ENCODE data around the gene PPFIBP1. TPM values are rescaled to one million over a fixed set of nuclear protein-coding genes. Genes with fewer than 3 reads are reported as not detected.
"Not testable (repeated sequence)": the region's sequence is repeated elsewhere in the genome, so short reads cannot be mapped to it uniquely, and the experiment has no call there.

The PPFIBP1 gene
- total RNA-seq, 5 donors from 2014 or later (not counting 1 experiment from before 2014, with no cell fraction given) = 4.1 to 6.1 (median 5.8) TPM

DNA sequence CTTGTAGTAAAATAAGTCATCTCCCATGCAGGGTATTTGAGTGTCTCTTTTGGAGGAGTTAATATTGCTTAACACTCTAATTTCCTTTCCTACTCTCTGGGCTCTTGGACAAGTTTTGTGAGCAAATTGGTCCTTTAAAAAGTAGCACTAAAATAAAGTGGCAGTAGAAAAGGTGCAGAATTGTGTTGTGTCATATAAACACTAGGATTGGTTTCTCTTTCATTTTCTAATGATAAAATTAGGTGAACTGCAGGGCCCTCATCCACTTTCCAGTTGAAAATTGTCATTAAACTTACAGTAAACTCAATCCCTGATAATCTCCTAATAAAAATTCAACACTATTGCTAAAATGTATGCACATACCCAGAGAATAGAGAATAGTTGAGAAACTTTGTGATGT is 129.7 kb downstream of the PPFIBP1 start:
- H3K4me3 Mint-ChIP-seq = no peak overlapping the region
- H3K4me1 ChIP-seq (ENCODE audit: control insufficient read depth in 1 of 2, extremely low read depth in 1 of 2, insufficient read depth in 2 of 2, low read length in 2 of 2) = no peaks in the 10 kb centered on the region
- no peak overlapping the region for H3K4me3 ChIP-seq (ENCODE audit: control insufficient read depth in 1 of 2, extremely low read depth in 1 of 2, low read length in 1 of 2)
- POLR2A ChIA-PET = no interaction called here
- no peak for DNase-seq
- no peak overlapping the region for H3K27ac ChIP-seq (ENCODE audit: low read length)
- peaks cover under 1% of the 10 kb centered on the region for H3K36me3 Mint-ChIP-seq
- H3K4me1 Mint-ChIP-seq = peaks cover 0 to 3% (median 0%) of the 10 kb centered on the region in 3 donors
- H3K9me3 Mint-ChIP-seq = no peaks in the 10 kb centered on the region
- ATAC-seq (replicated peaks in 1 of 4) = no peak
- H3K27ac Mint-ChIP-seq = no peak overlapping the region
- H3K27me3 Mint-ChIP-seq = no peaks in the 10 kb centered on the region
- H3K27me3 ChIP-seq (replicated peaks in 1 of 2; ENCODE audit: control insufficient read depth in 2 of 2, extremely low read depth in 1 of 2, insufficient read depth in 2 of 2, low read length in 1 of 2) = no peaks in the 10 kb centered on the region
- CTCF ChIA-PET = no interaction called here
- H3K36me3 ChIP-seq (ENCODE audit: control insufficient read depth in 2 of 2, extremely low read depth in 1 of 2, insufficient read depth in 1 of 2, low read length in 1 of 2) = no peaks in the 10 kb centered on the region
- H3K9me3 ChIP-seq = no peaks in the 10 kb centered on the region

DNA sequence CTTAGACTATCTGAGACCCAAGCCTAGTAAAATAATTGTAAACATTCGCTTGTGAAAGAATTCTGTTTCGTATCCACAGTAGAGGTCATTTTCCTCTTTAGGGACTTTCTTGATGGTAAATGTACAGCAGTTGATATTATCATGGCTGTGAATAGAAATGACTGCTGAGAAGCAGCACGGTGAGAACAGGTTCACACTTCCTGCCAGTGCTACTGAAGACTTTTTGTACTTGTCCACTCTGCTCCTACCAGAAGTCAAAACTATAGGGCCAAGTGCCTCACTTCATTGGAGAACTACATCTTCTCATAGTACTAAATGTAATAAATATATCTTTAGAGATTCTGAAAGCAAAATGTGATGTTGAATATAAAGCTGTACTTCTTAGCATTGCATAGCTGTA is 131.5 kb downstream of the PPFIBP1 start:
- H3K36me3 ChIP-seq (ENCODE audit: control insufficient read depth in 2 of 2, extremely low read depth in 1 of 2, insufficient read depth in 1 of 2, low read length in 1 of 2); H3K27ac Mint-ChIP-seq; H3K4me1 Mint-ChIP-seq: not testable (repeated sequence)

DNA sequence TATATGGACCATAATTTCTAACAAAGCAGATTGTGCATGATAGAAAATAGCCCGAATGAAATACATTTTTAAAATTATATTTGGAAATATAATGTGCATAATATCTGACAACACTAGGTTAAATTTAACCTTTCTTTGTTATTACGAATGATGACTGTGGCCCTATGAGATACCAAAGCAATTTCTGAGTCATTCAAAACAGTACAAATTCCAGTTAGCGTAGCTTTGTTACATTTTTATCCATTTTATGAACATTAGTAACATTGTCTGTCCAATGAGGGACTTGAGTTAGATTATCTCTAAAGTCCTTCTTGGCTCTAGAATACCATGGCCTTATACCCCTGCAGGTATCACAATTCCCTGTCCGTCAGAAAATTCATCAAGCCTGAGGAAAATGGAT is 133.3 kb downstream of the PPFIBP1 start:
- Histone ChIP-seq H3K4me3 (ENCODE audit: control insufficient read depth in 1 of 2, extremely low read depth in 1 of 2, low read length in 1 of 2) (no peak overlapping the region), H3K9me3 (no peaks in the 10 kb centered on the region), H3K36me3 (ENCODE audit: control insufficient read depth in 2 of 2, extremely low read depth in 1 of 2, insufficient read depth in 1 of 2, low read length in 1 of 2) (peaks cover 0 to 5% of the 10 kb centered on the region in 2 donors), H3K4me1 (ENCODE audit: control insufficient read depth in 1 of 2, extremely low read depth in 1 of 2, insufficient read depth in 2 of 2, low read length in 2 of 2) (no peaks in the 10 kb centered on the region), H3K27me3 (replicated peaks in 1 of 2; ENCODE audit: control insufficient read depth in 2 of 2, extremely low read depth in 1 of 2, insufficient read depth in 2 of 2, low read length in 1 of 2) (no peaks in the 10 kb centered on the region), H3K27ac (ENCODE audit: low read length) (no peak overlapping the region)
- H3K36me3 Mint-ChIP-seq = peaks cover 14% of the 10 kb centered on the region
- no peak overlapping the region for H3K27ac Mint-ChIP-seq
- H3K9me3 Mint-ChIP-seq = no peaks in the 10 kb centered on the region
- H3K27me3 Mint-ChIP-seq = no peaks in the 10 kb centered on the region
- no peak overlapping the region for H3K4me3 Mint-ChIP-seq
- H3K4me1 Mint-ChIP-seq = peaks cover 0 to 3% (median 0%) of the 10 kb centered on the region in 3 donors
- DNase-seq = no peak
- no peak for ATAC-seq (replicated peaks in 1 of 4)
- WGBS (ENCODE audit: insufficient coverage) = no CpG with 5 or more reads among the region's 4 CpGs
- ChIA-PET CTCF (no interaction called here), POLR2A (no interaction called here)

More for the DNA sequence above, 131.5 kb downstream of the PPFIBP1 start:
- H3K4me1 ChIP-seq (ENCODE audit: control insufficient read depth in 1 of 2, extremely low read depth in 1 of 2, insufficient read depth in 2 of 2, low read length in 2 of 2); H3K27me3 ChIP-seq (replicated peaks in 1 of 2; ENCODE audit: control insufficient read depth in 2 of 2, extremely low read depth in 1 of 2, insufficient read depth in 2 of 2, low read length in 1 of 2); H3K9me3 Mint-ChIP-seq; H3K9me3 ChIP-seq; POLR2A ChIA-PET; H3K36me3 Mint-ChIP-seq; CTCF ChIA-PET; ATAC-seq (replicated peaks in 1 of 4); H3K4me3 Mint-ChIP-seq; H3K27ac ChIP-seq (ENCODE audit: low read length); H3K27me3 Mint-ChIP-seq; H3K4me3 ChIP-seq (ENCODE audit: control insufficient read depth in 1 of 2, extremely low read depth in 1 of 2, low read length in 1 of 2); DNase-seq: not testable (repeated sequence)
- WGBS (ENCODE audit: insufficient coverage) = no CpG with 5 or more reads among the region's 3 CpGs

DNA sequence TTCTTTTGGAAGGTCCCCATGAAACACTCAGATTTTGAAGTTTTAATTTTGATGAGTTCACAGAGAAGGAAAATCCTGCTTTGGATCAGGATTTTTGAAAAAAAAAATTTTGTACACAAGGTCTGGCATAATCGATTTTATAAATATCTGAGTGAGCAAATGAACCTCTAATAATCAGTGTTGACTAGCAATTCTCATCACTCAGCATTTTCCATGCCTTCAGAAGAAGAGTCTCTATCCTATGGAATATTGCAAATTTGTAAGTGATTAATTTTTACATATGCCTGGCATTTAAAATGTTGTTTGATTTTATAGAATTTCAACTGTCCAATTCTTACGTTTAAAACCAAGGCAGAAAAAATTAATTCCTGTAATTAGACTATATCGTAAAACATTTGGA is 141.7 kb downstream of the PPFIBP1 start:
- CTCF ChIA-PET = no interaction called here
- peaks cover 32% of the 10 kb centered on the region for H3K36me3 Mint-ChIP-seq
- H3K9me3 Mint-ChIP-seq = no peaks in the 10 kb centered on the region
- Histone ChIP-seq H3K27me3 (replicated peaks in 1 of 2; ENCODE audit: control insufficient read depth in 2 of 2, extremely low read depth in 1 of 2, insufficient read depth in 2 of 2, low read length in 1 of 2) (no peaks in the 10 kb centered on the region), H3K27ac (ENCODE audit: low read length) (no peak overlapping the region), H3K4me3 (ENCODE audit: control insufficient read depth in 1 of 2, extremely low read depth in 1 of 2, low read length in 1 of 2) (no peak overlapping the region), H3K4me1 (ENCODE audit: control insufficient read depth in 1 of 2, extremely low read depth in 1 of 2, insufficient read depth in 2 of 2, low read length in 2 of 2) (no peaks in the 10 kb centered on the region), H3K9me3 (no peaks in the 10 kb centered on the region), H3K36me3 (ENCODE audit: control insufficient read depth in 2 of 2, extremely low read depth in 1 of 2, insufficient read depth in 1 of 2, low read length in 1 of 2) (peaks cover 0 to 5% of the 10 kb centered on the region in 2 donors)
- DNase-seq (no peak), ATAC-seq (replicated peaks in 1 of 4) (no peak)
- no peak overlapping the region for H3K4me3 Mint-ChIP-seq
- 80% methylated on average over 1 of the region's 3 CpGs for WGBS (ENCODE audit: insufficient coverage)
- no peak overlapping the region for H3K27ac Mint-ChIP-seq
- POLR2A ChIA-PET = no interaction called here
- no peaks in the 10 kb centered on the region for H3K27me3 Mint-ChIP-seq
- no peaks in the 10 kb centered on the region for H3K4me1 Mint-ChIP-seq

DNA sequence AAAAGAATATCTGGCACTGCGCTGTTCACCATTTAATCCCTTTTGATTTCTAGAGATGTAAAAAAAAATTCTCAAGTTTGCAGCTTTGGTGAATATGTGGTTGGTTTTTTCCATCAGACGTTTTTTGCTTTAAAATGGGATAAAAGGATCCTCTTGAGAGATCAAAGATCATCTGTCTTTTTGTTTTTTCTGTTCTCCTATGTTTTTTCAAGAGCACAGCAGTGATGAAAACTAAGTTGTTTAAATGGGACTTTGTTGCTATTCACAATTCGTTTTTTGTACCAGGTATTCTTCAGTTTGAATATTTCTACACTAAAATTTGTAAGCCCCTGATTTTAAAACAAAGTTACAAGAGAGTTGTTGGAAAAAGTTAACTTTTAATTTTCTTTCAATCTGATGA is 142.5 kb downstream of the PPFIBP1 start:
- H3K4me3 Mint-ChIP-seq = no peak overlapping the region

DNA sequence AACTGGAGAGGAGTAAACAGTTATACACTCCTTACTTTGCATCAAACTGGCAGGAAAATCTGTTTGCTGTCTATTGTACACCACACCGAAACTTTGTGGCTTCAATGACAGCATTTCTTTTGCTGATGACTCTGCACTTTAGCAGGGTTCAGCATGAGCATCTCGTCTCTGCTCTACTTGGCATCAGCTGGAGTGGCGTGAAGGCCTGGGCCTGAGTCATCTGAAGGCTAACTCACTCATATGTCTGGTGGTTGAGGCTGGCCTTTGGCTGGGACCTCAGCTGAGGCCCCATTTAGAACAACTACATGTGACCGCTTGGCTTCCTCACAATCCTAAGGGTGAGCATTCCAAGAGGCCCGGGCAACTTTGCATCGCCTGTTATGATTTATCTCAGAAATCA is 143.5 kb downstream of the PPFIBP1 start:
- Mint-ChIP-seq H3K4me1 (no peaks in the 10 kb centered on the region), H3K36me3 (peaks cover 24% of the 10 kb centered on the region), H3K4me3 (no peak overlapping the region), H3K27me3 (no peaks in the 10 kb centered on the region), H3K27ac (no peak overlapping the region), H3K9me3 (no peaks in the 10 kb centered on the region)
- 30% methylated on average over 3 of the region's 6 CpGs for WGBS (ENCODE audit: insufficient coverage)
- DNase-seq (no peak), ATAC-seq (replicated peaks in 1 of 4) (no peak)
- POLR2A ChIA-PET = no interaction called here
- H3K4me3 ChIP-seq (ENCODE audit: control insufficient read depth in 1 of 2, extremely low read depth in 1 of 2, low read length in 1 of 2) = no peak overlapping the region
- no peaks in the 10 kb centered on the region for H3K4me1 ChIP-seq (ENCODE audit: control insufficient read depth in 1 of 2, extremely low read depth in 1 of 2, insufficient read depth in 2 of 2, low read length in 2 of 2)
- no peaks in the 10 kb centered on the region for H3K36me3 ChIP-seq (ENCODE audit: control insufficient read depth in 2 of 2, extremely low read depth in 1 of 2, insufficient read depth in 1 of 2, low read length in 1 of 2)
- CTCF ChIA-PET = no interaction called here
- no peaks in the 10 kb centered on the region for H3K9me3 ChIP-seq
- H3K27me3 ChIP-seq (replicated peaks in 1 of 2; ENCODE audit: control insufficient read depth in 2 of 2, extremely low read depth in 1 of 2, insufficient read depth in 2 of 2, low read length in 1 of 2) = no peaks in the 10 kb centered on the region
- H3K27ac ChIP-seq (ENCODE audit: low read length) = no peak overlapping the region

More for the DNA sequence above, 142.5 kb downstream of the PPFIBP1 start:
- H3K27ac Mint-ChIP-seq = no peak overlapping the region
- POLR2A ChIA-PET = no interaction called here
- H3K36me3 ChIP-seq (ENCODE audit: control insufficient read depth in 2 of 2, extremely low read depth in 1 of 2, insufficient read depth in 1 of 2, low read length in 1 of 2) = no peaks in the 10 kb centered on the region
- DNase-seq (no peak), ATAC-seq (replicated peaks in 1 of 4) (no peak)
- H3K27me3 ChIP-seq (replicated peaks in 1 of 2; ENCODE audit: control insufficient read depth in 2 of 2, extremely low read depth in 1 of 2, insufficient read depth in 2 of 2, low read length in 1 of 2) = no peaks in the 10 kb centered on the region
- H3K27me3 Mint-ChIP-seq = no peaks in the 10 kb centered on the region
- H3K36me3 Mint-ChIP-seq = peaks cover 31% of the 10 kb centered on the region
- CTCF ChIA-PET = no interaction called here
- H3K4me1 Mint-ChIP-seq = no peaks in the 10 kb centered on the region
- no peak overlapping the region for H3K4me3 ChIP-seq (ENCODE audit: control insufficient read depth in 1 of 2, extremely low read depth in 1 of 2, low read length in 1 of 2)
- no peaks in the 10 kb centered on the region for H3K9me3 ChIP-seq
- no peaks in the 10 kb centered on the region for H3K4me1 ChIP-seq (ENCODE audit: control insufficient read depth in 1 of 2, extremely low read depth in 1 of 2, insufficient read depth in 2 of 2, low read length in 2 of 2)
- no peak overlapping the region for H3K27ac ChIP-seq (ENCODE audit: low read length)
- no peaks in the 10 kb centered on the region for H3K9me3 Mint-ChIP-seq
- no CpG with 5 or more reads among the region's 3 CpGs for WGBS (ENCODE audit: insufficient coverage)

DNA sequence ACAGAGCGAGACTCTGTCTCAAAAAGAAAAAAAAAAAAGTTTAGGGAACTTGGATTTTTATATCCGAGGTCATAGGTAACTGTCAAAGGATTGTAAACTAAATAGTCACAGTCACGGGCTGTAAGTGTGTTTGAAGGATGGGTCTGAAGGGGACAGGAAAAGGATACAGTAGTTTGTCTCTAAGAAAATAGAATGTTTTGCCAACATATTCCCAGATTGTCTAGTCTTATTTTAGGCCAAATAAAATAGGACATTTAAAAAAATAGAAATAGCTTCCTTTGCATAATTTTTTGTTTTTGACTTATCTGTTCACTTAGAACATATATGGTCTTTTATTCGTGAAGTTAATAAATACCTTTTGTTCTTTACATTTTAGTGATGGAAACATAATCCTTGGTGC is 148.0 kb downstream of the PPFIBP1 start:
- no peak overlapping the region for H3K27ac ChIP-seq (ENCODE audit: low read length)
- WGBS (ENCODE audit: insufficient coverage) = no CpG with 5 or more reads among the region's 4 CpGs
- no peaks in the 10 kb centered on the region for H3K4me1 ChIP-seq (ENCODE audit: control insufficient read depth in 1 of 2, extremely low read depth in 1 of 2, insufficient read depth in 2 of 2, low read length in 2 of 2)
- Mint-ChIP-seq H3K27me3 (no peaks in the 10 kb centered on the region), H3K9me3 (no peaks in the 10 kb centered on the region), H3K4me1 (no peaks in the 10 kb centered on the region), H3K4me3 (no peak overlapping the region), H3K36me3 (peaks cover 22% of the 10 kb centered on the region), H3K27ac (no peak overlapping the region)
- DNase-seq = no peak
- CTCF ChIA-PET = no interaction called here
- no peaks in the 10 kb centered on the region for H3K36me3 ChIP-seq (ENCODE audit: control insufficient read depth in 2 of 2, extremely low read depth in 1 of 2, insufficient read depth in 1 of 2, low read length in 1 of 2)
- no peak for ATAC-seq (replicated peaks in 1 of 4)
- no peak overlapping the region for H3K4me3 ChIP-seq (ENCODE audit: control insufficient read depth in 1 of 2, extremely low read depth in 1 of 2, low read length in 1 of 2)
- no peaks in the 10 kb centered on the region for H3K9me3 ChIP-seq
- H3K27me3 ChIP-seq (replicated peaks in 1 of 2; ENCODE audit: control insufficient read depth in 2 of 2, extremely low read depth in 1 of 2, insufficient read depth in 2 of 2, low read length in 1 of 2) = no peaks in the 10 kb centered on the region
- POLR2A ChIA-PET = no interaction called here
